Stomach (tissue), 4 donors: ENCODE measurements around the gene TMEM132C.

Source experiments
- POLR2A ChIP-seq, 4 donors: fragments of 450-650 bp; IDR thresholded peaks; one replicate each; pipeline ENCODE4 v1.6.1; 2016; ENCODE audit warnings: antibody characterized with exemption in 4 of 4, control low read depth in 2 of 4, mild to moderate bottlenecking in 1 of 4, moderate library complexity in 1 of 4
- TF ChIP-seq, protein P1 (sequence below), 7 experiments: fragments of 450-650 bp in 4 of 7; fragments of 200-600 bp in 3 of 7; sonication (generic) in 3 of 7; IDR thresholded peaks; one replicate each; pipeline ENCODE4 v1.5.1; 2016 to 2019; ENCODE audit warnings: antibody characterized with exemption in 7 of 7, control low read depth in 2 of 7, mild to moderate bottlenecking in 1 of 7

DNA sequence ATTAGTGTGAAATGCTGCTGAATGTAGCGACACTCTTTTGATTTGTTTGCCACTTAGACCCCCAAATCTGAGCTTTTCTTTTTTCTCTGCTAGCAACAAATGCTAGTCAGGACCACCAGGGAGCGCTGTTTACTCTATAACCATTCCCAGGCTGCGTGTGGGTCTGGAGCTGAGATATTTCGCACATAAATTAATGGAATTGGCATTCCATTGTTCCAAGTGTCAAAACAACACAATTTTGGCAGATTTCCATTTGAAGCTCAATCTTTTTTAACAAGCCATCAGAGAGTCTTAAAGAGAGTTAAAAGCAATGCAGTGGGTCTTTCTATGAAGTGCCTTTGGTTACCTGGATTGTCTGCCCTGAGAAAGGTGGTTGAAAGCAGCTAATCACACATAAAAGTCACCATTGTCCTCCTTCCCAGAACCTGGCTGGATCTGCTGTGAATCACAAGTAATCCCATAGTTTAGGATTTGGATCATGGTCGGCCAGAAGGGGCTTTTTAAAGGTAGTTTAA, 7.4 kb upstream of the TMEM132C start:
- TF ChIP-seq, protein P1, sequence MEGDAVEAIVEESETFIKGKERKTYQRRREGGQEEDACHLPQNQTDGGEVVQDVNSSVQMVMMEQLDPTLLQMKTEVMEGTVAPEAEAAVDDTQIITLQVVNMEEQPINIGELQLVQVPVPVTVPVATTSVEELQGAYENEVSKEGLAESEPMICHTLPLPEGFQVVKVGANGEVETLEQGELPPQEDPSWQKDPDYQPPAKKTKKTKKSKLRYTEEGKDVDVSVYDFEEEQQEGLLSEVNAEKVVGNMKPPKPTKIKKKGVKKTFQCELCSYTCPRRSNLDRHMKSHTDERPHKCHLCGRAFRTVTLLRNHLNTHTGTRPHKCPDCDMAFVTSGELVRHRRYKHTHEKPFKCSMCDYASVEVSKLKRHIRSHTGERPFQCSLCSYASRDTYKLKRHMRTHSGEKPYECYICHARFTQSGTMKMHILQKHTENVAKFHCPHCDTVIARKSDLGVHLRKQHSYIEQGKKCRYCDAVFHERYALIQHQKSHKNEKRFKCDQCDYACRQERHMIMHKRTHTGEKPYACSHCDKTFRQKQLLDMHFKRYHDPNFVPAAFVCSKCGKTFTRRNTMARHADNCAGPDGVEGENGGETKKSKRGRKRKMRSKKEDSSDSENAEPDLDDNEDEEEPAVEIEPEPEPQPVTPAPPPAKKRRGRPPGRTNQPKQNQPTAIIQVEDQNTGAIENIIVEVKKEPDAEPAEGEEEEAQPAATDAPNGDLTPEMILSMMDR (IDR thresholded peaks at IDR 0.05) = peak in 5 of 7 experiments; percentile 12 to 50 (median 42)
- no peak for TF ChIP-seq POLR2A (IDR thresholded peaks at IDR 0.05)
